Measurements from ENCODE around the gene MTAP. TPM values are rescaled to one million over a fixed set of nuclear protein-coding genes. Genes with fewer than 3 reads are reported as not detected.

Gene MTAP
- total RNA-seq, 1 donor from 2014 or later, result 43.2 TPM

DNA sequence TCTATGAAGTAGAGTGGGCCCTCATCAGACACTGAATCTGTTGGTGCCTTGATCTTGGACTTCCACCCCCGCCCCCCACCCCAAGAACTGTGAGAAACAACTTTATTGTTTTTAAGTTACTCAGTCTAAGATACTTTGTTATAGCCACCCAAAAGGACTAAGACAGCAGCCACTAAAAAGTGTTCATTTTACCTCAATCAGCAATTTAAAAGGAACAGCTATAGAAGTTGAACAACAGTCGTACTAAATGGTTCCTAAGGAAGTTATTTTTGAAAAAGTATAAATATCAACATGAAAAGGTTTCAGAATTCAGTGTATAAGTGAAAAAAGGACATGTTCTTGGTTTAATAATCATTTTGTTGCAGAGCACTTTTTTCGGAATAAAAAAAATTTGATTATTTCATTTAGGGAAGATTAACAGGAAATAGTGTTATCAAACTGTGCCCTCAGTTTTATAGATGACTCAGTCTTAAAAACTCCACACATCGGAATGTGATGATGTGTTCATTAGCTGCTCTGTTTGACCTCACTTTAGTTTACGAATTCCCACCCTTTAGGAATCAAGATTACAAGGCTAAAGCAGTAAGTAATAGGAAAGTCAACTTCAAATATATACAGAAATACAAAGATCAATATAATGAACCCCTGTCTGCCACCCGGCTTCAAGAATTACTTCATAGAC, 71.2 kb downstream of the MTAP start:
- peaks cover 3% of the 10 kb centered on the region for H3K4me1 Mint-ChIP-seq
- H3K36me3 Mint-ChIP-seq (ENCODE audit: low read depth), result peaks cover 37% of the 10 kb centered on the region
- ChIA-PET CTCF (no interaction called here), POLR2A (no interaction called here)
- H3K27ac Mint-ChIP-seq, result no peak overlapping the region
- DNase-seq (no peak), ATAC-seq (ENCODE audit: low read depth) (no peak)
- H3K4me3 Mint-ChIP-seq, result no peak overlapping the region
- no peak for TF ChIP-seq CTCF (IDR thresholded peaks at IDR 0.05)
- H3K27me3 Mint-ChIP-seq, result no peaks in the 10 kb centered on the region
- intact Hi-C loops (cut with micrococcal nuclease), result no loop called here
- H3K9me3 Mint-ChIP-seq, result peaks cover 8% of the 10 kb centered on the region

DNA sequence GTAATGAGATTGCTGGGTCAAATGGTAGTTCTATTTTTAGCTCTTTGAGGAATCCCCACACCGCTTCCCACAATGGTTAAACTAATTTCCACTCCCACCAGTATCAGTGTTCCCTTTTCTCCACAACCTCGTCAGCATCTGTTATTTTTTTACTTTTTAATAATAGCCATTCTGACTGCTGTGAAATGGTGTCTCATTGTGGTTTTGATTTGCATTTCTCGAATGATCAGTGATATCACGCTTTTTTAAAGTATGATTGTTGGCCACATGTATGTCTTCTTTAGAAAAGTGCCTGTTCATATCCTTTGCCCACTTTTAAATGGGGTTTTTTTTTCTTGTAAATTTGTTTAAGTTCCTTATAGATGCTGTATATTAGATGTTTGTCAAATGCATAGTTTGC, 73.5 kb downstream of the MTAP start:
- Mint-ChIP-seq H3K4me3 (no peak overlapping the region), H3K27ac (no peak overlapping the region), H3K9me3 (peaks cover 8% of the 10 kb centered on the region), H3K36me3 (ENCODE audit: low read depth) (peaks cover 52% of the 10 kb centered on the region), H3K4me1 (peaks cover 3% of the 10 kb centered on the region), H3K27me3 (no peaks in the 10 kb centered on the region)
- no peak for DNase-seq
- no peak for ATAC-seq (ENCODE audit: low read depth)
- intact Hi-C loops (cut with micrococcal nuclease), result no loop called here
- TF ChIP-seq CTCF (IDR thresholded peaks at IDR 0.05), result no peak
- POLR2A ChIA-PET, result no interaction called here
- CTCF ChIA-PET, result no interaction called here

GRCh38 chr9:21883642-21884041, 81.2 kb downstream of the MTAP start:
- intact Hi-C loops (cut with micrococcal nuclease), result no loop called here
- Mint-ChIP-seq H3K4me3 (no peak overlapping the region), H3K27ac (no peak overlapping the region), H3K27me3 (no peaks in the 10 kb centered on the region), H3K36me3 (ENCODE audit: low read depth) (peaks cover 34% of the 10 kb centered on the region), H3K4me1 (no peaks in the 10 kb centered on the region), H3K9me3 (peaks cover 8% of the 10 kb centered on the region)
- peak; percentile 37 for ATAC-seq (ENCODE audit: low read depth)
- DNase-seq, result no peak
- POLR2A ChIA-PET, result no interaction called here
- CTCF ChIA-PET, result no interaction called here
- TF ChIP-seq CTCF (IDR thresholded peaks at IDR 0.05), result no peak

GRCh38 chr9:21889673-21890072, 87.2 kb downstream of the MTAP start:
- no peak for TF ChIP-seq CTCF (IDR thresholded peaks at IDR 0.05)
- peaks cover 12% of the 10 kb centered on the region for H3K9me3 Mint-ChIP-seq
- H3K4me3 Mint-ChIP-seq, result no peak overlapping the region
- no peaks in the 10 kb centered on the region for H3K4me1 Mint-ChIP-seq
- ATAC-seq (ENCODE audit: low read depth) (no peak), DNase-seq (no peak)
- no peaks in the 10 kb centered on the region for H3K27me3 Mint-ChIP-seq
- H3K27ac Mint-ChIP-seq, result no peak overlapping the region
- CTCF ChIA-PET, result no interaction called here
- POLR2A ChIA-PET, result no interaction called here
- peaks cover 56% of the 10 kb centered on the region for H3K36me3 Mint-ChIP-seq (ENCODE audit: low read depth)
- intact Hi-C loops (cut with micrococcal nuclease), result loop anchor here (10.0 kb wide), 1 partner anchor 55 kb away; no protein-coding TSS in a partner anchor

GRCh38 chr9:21890696-21891095, 88.3 kb downstream of the MTAP start:
- TF ChIP-seq CTCF (IDR thresholded peaks at IDR 0.05), result no peak
- ChIA-PET POLR2A (no interaction called here), CTCF (no interaction called here)
- no peak overlapping the region for H3K4me3 Mint-ChIP-seq
- H3K9me3 Mint-ChIP-seq, result peaks cover 14% of the 10 kb centered on the region
- no peak for DNase-seq
- H3K36me3 Mint-ChIP-seq (ENCODE audit: low read depth), result peaks cover 56% of the 10 kb centered on the region
- H3K27ac Mint-ChIP-seq, result no peak overlapping the region
- intact Hi-C loops (cut with micrococcal nuclease), result loop anchor here (10.0 kb wide), 1 partner anchor 56 kb away; no protein-coding TSS in a partner anchor
- no peak for ATAC-seq (ENCODE audit: low read depth)
- H3K4me1 Mint-ChIP-seq, result no peaks in the 10 kb centered on the region
- H3K27me3 Mint-ChIP-seq, result no peaks in the 10 kb centered on the region
